A673 (cell line): ENCODE data around the gene ABCB8. TPM values are rescaled to one million over a fixed set of nuclear protein-coding genes. Genes with fewer than 3 reads are reported as not detected.

ENCODE experiments used
- BruUV-seq: library from RNA; stranded (reverse); fragments of 400-500 nt; replicated peaks from 2 replicates; lab custom pipeline; 2021; lab: Mats Ljungman, UMichigan
- CTCF ChIA-PET: fragments of 300-600 bp; sonication (Branson Sonifier 250); formaldehyde crosslinking; loops from one replicate; lab custom pipeline; 2022; ENCODE audit warnings: antibody characterized with exemption; lab: Charles Lee
- POLR2A ChIA-PET: fragments of 300-600 bp; sonication (Branson Sonifier 250); formaldehyde crosslinking; loops from one replicate; lab custom pipeline; 2022; ENCODE audit warnings: antibody characterized with exemption; ENCODE audit not compliant: low non-redundant PET; lab: Charles Lee
- DNase-seq: peaks from one replicate; pipeline ENCODE4 v3.0.0-alpha.2; 2015; ENCODE audit warnings: low spot score
- H3K27ac ChIP-seq: fragments of 200-600 bp; sonication (generic); 2 replicates; pipeline ENCODE4 v1.5.1; 2016; ENCODE audit warnings: mixed run types, low read depth, mild to moderate bottlenecking, mixed read lengths, antibody characterized with exemption, low read length; ENCODE audit not compliant: poor library complexity, severe bottlenecking
- H3K27me3 ChIP-seq: fragments of 200-600 bp; sonication (generic); replicated peaks from 2 replicates; pipeline ENCODE4 v1.6.1; 2017; ENCODE audit warnings: mixed run types, low read depth, mild to moderate bottlenecking, mixed read lengths, antibody characterized with exemption, low read length; ENCODE audit not compliant: insufficient read depth, poor library complexity
- H3K36me3 ChIP-seq: fragments of 200-600 bp; sonication (generic); 2 replicates; pipeline ENCODE4 v1.6.1; 2016; ENCODE audit warnings: mixed run types, mild to moderate bottlenecking, mixed read lengths, antibody characterized with exemption, low read length; ENCODE audit not compliant: insufficient read depth, poor library complexity, severe bottlenecking
- H3K4me1 ChIP-seq: fragments of 200-600 bp; sonication (generic); 2 replicates; pipeline ENCODE4 v1.6.1; 2017; ENCODE audit warnings: mixed run types, mild to moderate bottlenecking, mixed read lengths, antibody characterized with exemption, low read length; ENCODE audit not compliant: insufficient read depth, poor library complexity, severe bottlenecking
- H3K4me3 ChIP-seq: fragments of 200-600 bp; sonication (generic); 2 replicates; pipeline ENCODE4 v1.5.1; 2016; ENCODE audit warnings: low read depth, mixed run types, mild to moderate bottlenecking, mixed read lengths, low read length; ENCODE audit not compliant: poor library complexity, severe bottlenecking
- H3K9me3 ChIP-seq: fragments of 200-600 bp; sonication (generic); 2 replicates; pipeline ENCODE4 v1.6.1; 2016; ENCODE audit warnings: mixed run types, low read depth, mild to moderate bottlenecking, mixed read lengths, antibody characterized with exemption, low read length; ENCODE audit not compliant: poor library complexity, severe bottlenecking
- EZH2 ChIP-seq: fragments of 200-600 bp; sonication (generic); IDR thresholded peaks from 2 replicates; pipeline ENCODE4 v1.6.1; 2017; ENCODE audit warnings: borderline replicate concordance, low read depth, mild to moderate bottlenecking, mixed read lengths, antibody characterized with exemption, low read length; ENCODE audit not compliant: poor library complexity, severe bottlenecking
- intact Hi-C: fragments of 100-400 bp; cut with micrococcal nuclease; formaldehyde crosslinking; loops from one replicate; pipeline ENCODE4 v1.10.0; 2022; ENCODE audit not compliant: unreplicated experiment
- total RNA-seq: library from RNA; stranded (reverse); gene quantifications from 2 replicates; pipeline ENCODE4 v1.2.3, GENCODE V29; 2021
- TF ChIP-seq, protein P1 (sequence below): fragments of 300-800, 200-600 bp; sonication (generic); conservative IDR thresholded peaks from 2 replicates; pipeline ENCODE4 v1.5.1; 2017; ENCODE audit warnings: low read depth, mild to moderate bottlenecking, antibody characterized with exemption, low read length, moderate library complexity, mixed read lengths

ABCB8 gene
- total RNA-seq, 1 experiment from 2014 or later: 50.9 TPM

DNA sequence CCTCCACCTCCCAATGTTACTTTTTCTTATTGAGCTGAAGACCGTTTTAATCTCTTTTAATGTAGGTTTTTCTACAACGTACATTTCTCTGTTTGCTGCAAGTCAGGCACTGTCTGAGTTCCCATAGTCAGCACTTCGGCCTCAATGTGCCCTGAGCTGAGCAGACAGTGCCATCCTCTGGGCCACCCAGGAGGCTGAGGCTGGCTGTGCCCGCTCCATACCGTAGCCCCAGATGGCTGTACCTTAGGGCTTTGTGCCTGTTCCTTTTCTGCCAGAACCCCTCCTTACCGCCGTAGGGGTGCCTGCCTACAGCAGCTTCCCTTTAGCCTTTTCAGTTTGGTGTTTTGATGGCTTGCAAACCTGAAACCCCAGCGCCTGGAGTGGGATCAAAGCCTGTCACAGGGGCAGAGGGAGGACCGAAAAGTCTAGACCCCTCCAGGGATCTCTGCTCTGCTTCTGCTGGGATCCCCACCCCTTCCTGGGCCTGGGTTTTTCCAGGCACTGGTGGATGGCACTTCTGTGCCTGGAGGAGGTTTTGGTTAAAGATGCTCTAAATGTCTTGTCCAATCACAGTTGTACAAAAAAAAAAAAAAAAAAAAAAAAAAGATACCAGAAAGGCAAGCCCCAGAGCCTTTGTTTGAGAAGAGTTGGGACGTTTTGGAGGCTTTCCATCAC lies 67.0 kb downstream of the ABCB8 start:
- H3K4me1 ChIP-seq: no peaks in the 10 kb centered on the region
- intact Hi-C loops: no loop called here
- CTCF ChIA-PET: interaction anchor here (0.5 to 0.6 kb wide), 2 partner anchors 20 to 30 kb away, joined by 4 to 5 read pairs; no protein-coding TSS in a partner anchor

DNA sequence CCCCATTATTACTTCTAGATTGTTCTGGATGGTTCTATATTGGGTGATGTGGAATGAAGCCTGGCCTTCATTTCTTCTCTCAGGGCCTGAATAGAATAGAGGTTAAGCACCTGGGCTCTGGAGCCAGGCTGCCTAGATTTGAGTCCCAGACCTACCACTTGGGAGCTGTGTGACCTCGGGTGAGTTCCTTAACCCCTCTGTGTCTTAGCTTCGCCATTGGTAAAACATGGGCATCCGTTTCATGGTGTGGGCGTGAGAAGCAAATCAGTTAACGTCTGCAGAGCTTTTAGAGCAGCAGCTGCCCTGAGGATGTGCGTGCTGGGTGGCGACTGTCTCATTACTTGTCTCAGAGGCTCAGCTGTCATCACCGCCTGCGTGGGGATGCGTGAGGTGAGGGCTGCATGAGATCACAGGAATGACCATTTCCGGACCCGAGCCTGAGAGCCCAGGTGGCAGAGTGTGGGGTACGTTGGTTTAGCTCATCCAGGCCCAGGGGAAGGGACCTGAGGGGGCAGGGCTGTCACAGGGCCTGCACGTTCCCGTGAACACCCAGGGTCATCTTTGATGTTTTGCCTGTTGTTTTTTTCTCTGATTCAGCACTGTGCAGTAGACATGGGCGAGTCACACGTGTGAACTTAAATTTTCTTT lies 67.7 kb downstream of the ABCB8 start:
- Histone ChIP-seq H3K27me3 (no peaks in the 10 kb centered on the region), H3K9me3 (no peaks in the 10 kb centered on the region), H3K4me3 (no peak overlapping the region), H3K36me3 (peaks cover 5% of the 10 kb centered on the region), H3K27ac (no peak overlapping the region), H3K4me1 (no peaks in the 10 kb centered on the region)
- ChIA-PET POLR2A (interaction anchor here (0.7 kb wide), 1 partner anchor 12 kb away, joined by 9 read pairs; no protein-coding TSS in a partner anchor), CTCF (no interaction called here)
- intact Hi-C loops: no loop called here
- BruUV-seq: no TSS peak
- no peak for DNase-seq
- TF ChIP-seq EZH2: no peak
- TF ChIP-seq, protein P1, sequence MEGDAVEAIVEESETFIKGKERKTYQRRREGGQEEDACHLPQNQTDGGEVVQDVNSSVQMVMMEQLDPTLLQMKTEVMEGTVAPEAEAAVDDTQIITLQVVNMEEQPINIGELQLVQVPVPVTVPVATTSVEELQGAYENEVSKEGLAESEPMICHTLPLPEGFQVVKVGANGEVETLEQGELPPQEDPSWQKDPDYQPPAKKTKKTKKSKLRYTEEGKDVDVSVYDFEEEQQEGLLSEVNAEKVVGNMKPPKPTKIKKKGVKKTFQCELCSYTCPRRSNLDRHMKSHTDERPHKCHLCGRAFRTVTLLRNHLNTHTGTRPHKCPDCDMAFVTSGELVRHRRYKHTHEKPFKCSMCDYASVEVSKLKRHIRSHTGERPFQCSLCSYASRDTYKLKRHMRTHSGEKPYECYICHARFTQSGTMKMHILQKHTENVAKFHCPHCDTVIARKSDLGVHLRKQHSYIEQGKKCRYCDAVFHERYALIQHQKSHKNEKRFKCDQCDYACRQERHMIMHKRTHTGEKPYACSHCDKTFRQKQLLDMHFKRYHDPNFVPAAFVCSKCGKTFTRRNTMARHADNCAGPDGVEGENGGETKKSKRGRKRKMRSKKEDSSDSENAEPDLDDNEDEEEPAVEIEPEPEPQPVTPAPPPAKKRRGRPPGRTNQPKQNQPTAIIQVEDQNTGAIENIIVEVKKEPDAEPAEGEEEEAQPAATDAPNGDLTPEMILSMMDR: no peak

More for the DNA sequence above, 67.0 kb downstream of the ABCB8 start:
- no TSS peak for BruUV-seq
- no peaks in the 10 kb centered on the region for H3K27me3 ChIP-seq
- H3K4me3 ChIP-seq: no peak overlapping the region
- TF ChIP-seq EZH2: no peak
- TF ChIP-seq, protein P1: no peak
- no peaks in the 10 kb centered on the region for H3K9me3 ChIP-seq
- no peak overlapping the region for H3K27ac ChIP-seq
- H3K36me3 ChIP-seq: peaks cover 5% of the 10 kb centered on the region
- POLR2A ChIA-PET: interaction anchor here (0.7 kb wide), 1 partner anchor 13 kb away, joined by 9 read pairs; no protein-coding TSS in a partner anchor
- no peak for DNase-seq

Other genes with a start within 250 kb of the ABCB8 start
- 2.2 and 2.3 TPM in 2 replicates for gene TMEM176B, start 228.1 kb upstream of the ABCB8 start, total RNA-seq
- 2.3 and 2.9 TPM in 2 replicates for gene TMEM176A, start 227.7 kb upstream of the ABCB8 start, total RNA-seq
- not detected in 2 replicates for gene AOC1, start 175.9 kb upstream of the ABCB8 start, total RNA-seq
- gene KCNH2, start 50.1 kb upstream of the ABCB8 start, total RNA-seq: 1.5 and 4.0 TPM in 2 replicates
- 0.75 and 1.4 TPM in 2 replicates for gene NOS3, start 37.4 kb upstream of the ABCB8 start, total RNA-seq
- gene ATG9B, start 4.0 kb upstream of the ABCB8 start, total RNA-seq: 0.96 and 1.9 TPM in 2 replicates
- 4.5 and 6.7 TPM in 2 replicates for gene ASIC3, start 20.1 kb downstream of the ABCB8 start, total RNA-seq
- 21.1 and 25.7 TPM in 2 replicates for gene CDK5, start 29.4 kb downstream of the ABCB8 start, total RNA-seq
- gene SLC4A2, start 31.1 kb downstream of the ABCB8 start, total RNA-seq: 213 and 222 TPM in 2 replicates
- 70.8 and 80.5 TPM in 2 replicates for gene FASTK, start 52.4 kb downstream of the ABCB8 start, total RNA-seq
- gene TMUB1, start 55.0 kb downstream of the ABCB8 start, total RNA-seq: 43.8 and 44.7 TPM in 2 replicates
- 115 and 133 TPM in 2 replicates for gene AGAP3, start 58.0 kb downstream of the ABCB8 start, total RNA-seq
- not detected in 2 replicates for gene GBX1, start 139.2 kb downstream of the ABCB8 start, total RNA-seq
- not detected in 2 replicates for gene ASB10, start 158.8 kb downstream of the ABCB8 start, total RNA-seq
- not detected in 2 replicates for gene H2BK1, start 182.0 kb downstream of the ABCB8 start, total RNA-seq
- 65.5 and 69.0 TPM in 2 replicates for gene ABCF2, start 198.8 kb downstream of the ABCB8 start, total RNA-seq
- 22.5 and 27.1 TPM in 2 replicates for gene CHPF2, start 204.0 kb downstream of the ABCB8 start, total RNA-seq
- 44.8 and 52.1 TPM in 2 replicates for gene SMARCD3, start 220.2 kb downstream of the ABCB8 start, total RNA-seq